Vagina (tissue), 2 donors: Measurements from ENCODE around the gene DFFA.

ENCODE experiments used
- CTCF ChIP-seq, 3 experiments: fragments of 450-650 bp in 2 of 3; fragments of 200-600 bp in 1 of 3; sonication (generic) in 1 of 3; IDR thresholded peaks; one replicate each; pipeline ENCODE4 v1.5.1; 2017 to 2019; ENCODE audit warnings: antibody characterized with exemption in 3 of 3, mild to moderate bottlenecking in 2 of 3, moderate library complexity in 2 of 3
- POLR2A ChIP-seq, 2 donors: fragments of 450-650 bp; IDR thresholded peaks; one replicate each; pipeline ENCODE4 v1.6.1; 2017; ENCODE audit warnings: antibody characterized with exemption in 2 of 2, mild to moderate bottlenecking in 2 of 2, moderate library complexity in 2 of 2

- TF ChIP-seq POLR2A (IDR thresholded peaks at IDR 0.05) (no peak), CTCF (IDR thresholded peaks at IDR 0.05) (no peak)
Measured at GRCh38 chr1:10470043-10470442, 2.3 kb downstream of the DFFA start.
